ENCODE measurements around the gene GPRC5A.
A peak's percentile ranks its signal among the peaks of the same experiment; 100 is the strongest.

GPRC5A gene

DNA sequence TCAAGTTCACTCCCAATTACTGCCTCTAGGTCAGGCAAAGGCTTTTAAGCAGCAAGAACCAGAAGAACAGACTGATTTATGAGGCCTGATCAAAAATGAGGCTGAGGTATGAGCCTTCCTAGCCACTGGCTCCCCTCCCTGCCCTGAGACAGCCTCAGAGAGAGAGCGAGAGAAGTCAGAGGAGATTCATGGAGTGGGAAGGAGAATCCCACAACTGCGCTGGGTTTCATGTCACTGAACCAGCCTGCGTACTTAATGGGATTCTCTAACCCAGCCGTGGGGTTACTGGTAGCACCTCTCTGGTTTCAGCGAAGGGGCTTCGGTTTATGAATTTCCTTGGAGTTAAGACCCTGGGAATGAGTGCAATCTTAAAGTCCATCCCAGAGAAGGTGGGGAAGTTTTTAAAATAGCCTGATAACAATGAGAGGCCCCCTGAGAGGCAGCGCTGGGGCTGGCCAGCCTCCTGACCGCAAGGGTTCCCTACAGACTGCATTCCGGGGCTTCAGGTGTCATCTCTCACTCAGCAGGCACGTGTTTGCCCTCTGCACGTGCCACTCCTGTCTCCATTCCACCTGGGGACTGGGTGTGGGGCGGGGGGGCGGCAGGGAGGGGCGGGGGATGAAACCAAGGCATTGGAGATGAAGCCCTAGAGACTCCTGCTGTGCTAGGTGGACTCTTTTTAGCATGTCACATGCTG lies 6.1 kb upstream of the GPRC5A start:
- no peak for DNase-seq

DNA sequence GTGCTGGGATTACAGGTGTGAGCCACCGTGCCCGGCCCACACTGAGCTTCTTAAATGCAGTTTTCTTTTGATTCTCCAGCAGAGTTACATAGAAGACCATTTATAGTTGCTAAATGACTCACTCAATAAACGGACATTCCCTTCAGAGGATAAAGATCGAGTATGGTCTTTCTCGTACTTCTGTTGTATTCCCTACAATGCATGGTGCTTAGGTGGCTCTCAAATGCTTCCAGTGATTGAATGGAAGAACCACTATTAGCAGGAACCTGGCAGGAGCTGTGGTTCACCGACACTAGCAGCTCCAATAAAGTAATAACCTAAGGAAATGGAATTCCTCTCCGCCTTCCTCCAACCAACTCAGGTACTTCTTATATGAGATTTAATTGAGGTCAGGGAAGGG lies 3.9 kb upstream of the GPRC5A start:
- DNase-seq = no peak

DNA sequence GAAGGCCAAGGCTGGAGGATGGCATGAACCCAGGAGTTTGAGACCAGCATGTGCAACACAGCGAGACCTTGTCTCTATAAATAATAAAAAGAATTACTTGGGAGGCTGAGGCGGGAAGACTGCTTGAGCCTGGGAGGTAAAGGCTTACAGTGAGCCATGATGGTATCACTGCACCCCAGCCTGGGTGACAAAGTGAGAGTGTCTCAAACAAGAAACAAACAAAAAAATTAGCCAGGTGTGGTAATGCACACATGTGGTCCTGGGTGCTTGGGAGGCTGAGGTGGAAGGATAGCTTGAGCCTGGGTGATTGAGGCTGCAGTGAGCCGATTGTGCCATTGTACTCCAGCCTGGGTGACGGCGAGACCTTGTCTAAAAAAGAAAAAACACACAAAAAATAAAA lies 1.7 kb upstream of the GPRC5A start:
- no peak for DNase-seq

DNA sequence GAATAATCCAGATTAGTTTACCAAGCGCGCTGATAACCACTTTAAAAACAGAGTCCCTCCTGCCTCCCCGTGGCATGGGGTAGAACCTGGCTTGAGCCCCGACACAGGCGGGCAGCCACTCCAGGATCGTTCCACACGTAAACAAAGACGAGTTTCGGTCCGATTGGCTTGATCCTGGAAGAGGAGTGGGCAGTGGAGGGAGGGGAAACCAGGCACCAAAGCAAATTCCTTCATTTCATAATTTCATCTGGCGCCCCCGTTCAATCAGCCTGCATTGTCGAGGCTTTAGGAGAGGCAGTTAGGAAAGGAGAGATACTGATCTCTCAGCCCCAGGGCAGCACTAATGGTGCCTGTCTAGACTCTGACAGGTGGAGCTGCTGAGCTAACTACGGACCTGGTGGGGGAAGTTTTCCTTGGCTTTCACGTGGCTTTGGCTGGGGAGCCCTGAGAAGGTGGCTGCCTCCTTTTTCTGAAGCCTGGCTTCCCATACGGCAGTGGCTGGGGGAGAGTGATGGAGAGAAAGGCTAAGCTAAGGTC lies 751 bp upstream of the GPRC5A start:
- DNase-seq = peak; percentile 11

DNA sequence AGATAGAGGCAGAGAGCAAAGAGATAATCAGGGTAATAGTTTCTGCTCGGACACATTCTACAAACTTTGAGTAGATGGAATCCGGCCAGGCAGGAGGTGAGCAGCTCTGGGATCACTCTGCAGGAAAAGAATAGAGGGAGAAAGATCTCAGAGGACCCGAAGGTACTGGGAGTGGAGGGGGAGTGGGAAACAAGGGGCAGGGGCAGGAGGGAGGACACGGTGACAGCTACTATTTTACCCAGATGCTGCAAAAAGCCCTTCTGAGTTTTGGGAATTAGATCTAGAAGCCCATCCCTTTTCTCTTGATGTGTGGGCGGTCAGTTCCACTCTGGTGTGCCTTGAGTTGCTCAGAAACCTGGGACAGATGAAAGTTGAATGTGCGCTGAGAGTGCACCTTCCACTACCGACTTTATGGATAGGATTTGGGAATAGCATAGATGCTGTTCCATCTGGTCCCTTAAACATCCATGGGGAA lies 556 bp downstream of the GPRC5A start:
- DNase-seq = no peak

DNA sequence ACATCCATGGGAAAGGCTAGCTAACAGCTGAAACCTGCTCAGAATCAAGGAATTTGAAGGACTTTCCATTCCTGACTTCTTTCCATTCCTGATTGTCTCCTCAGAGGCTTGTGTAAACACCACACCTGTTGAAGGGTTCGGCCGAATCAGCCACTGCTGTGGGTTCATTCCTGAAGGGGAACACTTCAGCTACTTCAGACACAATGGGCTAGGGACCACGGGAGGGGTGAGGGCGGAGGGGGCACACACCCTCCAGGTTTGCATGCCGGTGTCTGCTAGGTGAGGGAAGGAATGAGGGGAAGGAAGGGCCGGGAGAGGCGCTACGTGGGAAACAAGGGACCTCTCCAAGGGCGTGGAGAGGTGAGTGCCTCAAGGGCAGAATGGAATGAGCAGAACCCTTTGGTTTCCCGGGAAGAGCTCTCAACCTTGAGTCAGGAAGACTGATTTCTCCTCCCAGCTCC lies 1.3 kb downstream of the GPRC5A start:
- no peak for DNase-seq

DNA sequence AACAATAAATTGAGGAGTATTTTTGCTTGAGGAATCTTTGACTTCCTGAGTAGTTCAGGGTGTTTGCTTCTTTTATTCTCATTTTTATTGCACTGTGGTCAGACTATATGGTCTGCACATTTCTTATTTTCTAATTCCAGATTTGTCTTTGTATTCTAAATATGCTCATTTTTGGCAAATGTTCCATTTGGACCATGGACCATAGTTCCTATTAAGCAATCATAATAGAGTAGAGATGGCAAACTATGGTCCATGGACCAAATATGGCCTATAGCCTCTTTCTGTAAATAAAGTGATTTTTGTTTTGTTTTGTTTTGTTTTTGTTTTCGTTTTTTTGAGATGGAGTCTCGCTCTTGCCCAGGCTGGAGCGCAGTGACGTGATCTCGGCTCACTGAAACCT lies 2.1 kb downstream of the GPRC5A start:
- no peak for DNase-seq

DNA sequence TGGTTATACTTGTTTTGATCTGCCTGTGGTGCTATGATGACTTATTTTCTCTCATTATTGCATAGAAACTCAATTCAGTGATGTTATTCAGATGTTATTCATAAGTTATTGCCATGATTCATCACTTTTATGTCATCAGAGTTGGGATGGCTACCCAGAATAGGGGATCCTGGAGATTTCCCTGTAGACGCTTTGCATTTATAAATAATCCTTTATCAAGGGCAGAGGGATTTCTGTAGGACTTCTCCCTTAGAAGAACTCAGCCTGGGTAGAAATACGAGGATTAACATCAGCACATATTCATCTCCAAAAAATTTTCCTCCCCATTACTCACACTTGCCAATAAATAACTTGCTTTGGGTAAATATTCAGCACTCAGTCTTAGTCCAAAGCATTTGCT lies 4.9 kb downstream of the GPRC5A start:
- DNase-seq = no peak

DNA sequence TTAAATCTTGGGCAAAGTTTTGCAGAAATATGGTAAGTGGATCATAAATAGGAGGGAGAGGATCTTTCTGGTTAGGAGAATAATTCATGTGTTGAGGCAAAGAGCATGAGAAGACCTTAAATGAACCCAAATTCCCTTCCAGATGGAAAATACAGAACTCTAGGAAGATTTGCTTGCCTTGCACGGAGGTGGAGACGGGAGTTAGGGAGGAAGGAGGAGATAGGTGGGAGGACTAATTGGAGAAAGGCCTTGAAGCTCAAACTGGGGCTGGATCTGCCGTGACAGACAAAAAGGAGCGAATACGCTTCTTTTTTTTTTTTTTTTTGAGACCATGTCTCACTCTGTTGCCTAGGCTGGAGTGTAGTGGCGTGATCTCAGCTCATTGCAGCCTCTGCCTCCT lies 5.9 kb downstream of the GPRC5A start:
- no peak for DNase-seq

DNA sequence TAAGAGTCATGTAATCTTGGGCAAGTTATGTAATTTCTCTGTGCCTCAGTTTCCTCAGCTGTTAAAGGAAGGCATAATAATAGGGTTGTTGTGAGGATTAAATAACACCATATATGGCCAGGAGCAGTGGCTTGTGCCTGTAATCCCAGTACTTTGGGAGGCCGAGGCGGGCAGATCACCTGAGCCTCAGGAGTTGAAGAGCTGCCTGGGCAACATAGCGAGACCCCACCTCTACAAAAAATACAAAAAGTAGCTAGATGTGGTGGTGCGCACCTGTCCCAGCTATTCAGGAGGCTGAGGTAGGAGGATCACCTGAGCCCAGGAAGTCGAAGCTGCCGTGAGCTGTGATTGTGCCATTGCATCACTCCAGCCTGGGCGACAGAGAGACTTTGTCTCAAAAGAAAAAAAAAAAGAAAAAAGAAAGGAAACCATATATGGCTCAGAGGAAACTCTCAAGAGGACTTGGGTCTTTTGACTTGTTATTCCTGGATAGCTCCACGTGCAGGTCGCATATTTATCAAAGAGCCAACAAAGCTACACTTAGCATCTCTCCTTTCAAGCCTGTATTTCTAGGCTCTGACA lies 6.9 kb downstream of the GPRC5A start:
- DNase-seq = no peak

DNA sequence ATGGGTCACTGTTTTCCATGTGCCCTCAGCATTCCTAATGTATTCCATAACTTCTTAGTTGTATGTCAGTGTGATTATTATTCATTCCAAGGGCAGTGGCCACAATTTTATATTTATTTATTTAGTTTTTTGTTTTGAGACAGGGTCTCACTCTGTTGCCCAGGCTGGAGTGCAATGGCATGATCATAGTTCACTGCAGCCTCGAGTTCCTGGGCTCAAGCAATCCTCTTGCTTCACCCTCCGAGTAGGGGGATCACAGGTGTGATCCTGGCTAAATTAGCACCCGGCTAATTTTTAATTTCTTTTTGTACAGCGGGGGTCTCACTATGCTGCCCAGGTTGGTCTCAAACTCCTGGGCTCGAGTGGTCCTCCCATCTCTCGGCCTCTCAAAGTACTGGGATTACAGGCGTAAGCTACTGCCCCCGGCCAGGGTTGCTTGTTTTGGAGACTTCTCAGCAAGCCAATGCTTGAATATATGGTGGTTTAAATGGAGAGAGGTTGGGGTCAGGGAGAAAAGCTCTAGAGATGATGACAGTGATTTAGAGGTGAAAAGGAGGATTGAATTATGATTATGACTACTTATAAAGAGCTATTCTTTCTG lies 7.6 kb downstream of the GPRC5A start:
- no peak for DNase-seq

DNA sequence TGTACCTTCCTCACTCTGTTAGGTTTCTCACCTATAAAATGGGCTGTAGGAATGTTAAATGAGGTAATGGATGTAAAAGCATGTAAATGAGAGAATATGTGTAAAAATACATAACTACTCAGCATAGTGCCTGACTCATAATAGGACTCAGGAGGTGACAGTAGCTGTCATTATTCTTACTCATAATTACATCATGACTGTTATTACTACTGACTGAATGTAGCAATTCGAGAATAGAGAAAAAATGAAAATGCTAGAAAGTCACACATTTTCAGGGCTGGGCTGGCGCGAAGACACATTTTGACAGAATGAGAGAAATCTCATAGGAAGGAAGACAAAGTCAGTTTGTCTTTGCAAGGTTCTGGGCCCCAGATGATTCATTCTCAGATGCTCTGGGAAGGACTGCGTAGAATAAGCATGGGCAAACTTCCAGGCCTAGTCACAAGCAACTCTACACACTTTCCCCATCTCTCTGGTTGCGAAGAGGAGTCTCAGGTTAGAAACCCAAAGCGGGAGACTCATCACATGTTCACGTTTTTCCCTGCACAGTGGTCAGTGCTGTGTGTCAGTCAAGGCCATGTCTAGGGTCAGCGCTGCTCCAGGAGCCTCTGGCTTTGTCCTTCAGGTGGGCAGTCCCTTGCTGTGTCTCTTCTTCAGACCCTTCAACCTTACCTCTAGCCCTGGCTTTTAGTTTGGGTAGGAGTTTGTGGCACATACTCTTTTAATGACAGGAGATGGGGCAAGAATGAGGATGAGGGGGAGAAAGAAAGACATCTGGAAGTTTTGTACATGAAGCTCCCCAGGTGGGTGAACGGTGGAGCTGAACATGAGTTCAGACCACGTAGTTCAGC lies 8.4 kb downstream of the GPRC5A start:
- DNase-seq = no peak

DNA sequence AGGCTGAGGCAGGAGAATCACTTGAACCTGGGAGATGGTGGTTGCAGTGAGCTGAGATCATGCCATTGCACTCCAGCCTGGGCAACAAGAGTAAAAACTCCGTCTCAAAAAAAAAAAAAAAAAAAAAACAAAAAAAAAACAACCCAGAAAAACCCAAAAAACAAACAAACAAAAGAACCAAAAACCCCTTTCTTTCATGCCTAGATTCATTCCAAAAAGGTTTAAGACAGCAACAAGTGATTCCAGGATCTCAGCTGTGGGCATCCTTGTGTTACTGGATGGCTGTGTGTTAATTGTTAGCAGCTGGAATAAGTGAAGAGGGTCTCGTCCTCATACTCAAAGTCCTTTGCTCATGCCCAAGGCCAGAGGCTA lies 9.4 kb downstream of the GPRC5A start:
- DNase-seq = no peak

DNA sequence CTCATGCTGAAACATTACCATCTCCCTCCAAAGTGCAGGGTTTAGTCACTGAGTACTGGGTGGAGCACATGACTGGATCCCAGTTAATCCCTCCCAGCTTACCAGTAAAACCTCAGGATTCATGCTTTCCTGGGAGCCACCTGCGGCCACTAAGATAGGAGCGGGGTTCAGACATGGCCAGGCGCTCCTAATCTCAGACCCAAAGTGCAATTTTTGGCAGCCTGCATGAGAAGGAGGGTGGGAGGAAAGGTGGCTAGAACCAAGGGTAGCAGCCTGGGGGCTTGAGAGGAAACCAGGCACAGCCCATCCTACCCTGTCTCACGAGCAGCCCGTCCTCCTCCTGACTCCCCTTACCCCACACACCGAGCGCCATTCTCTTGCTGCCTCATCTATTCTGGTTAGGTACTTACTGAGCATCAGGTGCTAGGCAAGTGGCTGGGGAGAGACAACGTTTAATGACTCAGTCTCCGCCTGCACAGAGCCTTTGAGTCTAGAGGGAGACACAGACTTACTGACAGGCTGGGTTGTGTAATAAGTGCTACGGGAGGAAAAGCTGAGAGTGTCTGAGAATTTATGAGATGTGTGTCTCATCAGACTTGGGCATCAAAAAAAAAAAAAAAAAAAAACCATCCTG lies 9.9 kb downstream of the GPRC5A start:
- no peak for DNase-seq

DNA sequence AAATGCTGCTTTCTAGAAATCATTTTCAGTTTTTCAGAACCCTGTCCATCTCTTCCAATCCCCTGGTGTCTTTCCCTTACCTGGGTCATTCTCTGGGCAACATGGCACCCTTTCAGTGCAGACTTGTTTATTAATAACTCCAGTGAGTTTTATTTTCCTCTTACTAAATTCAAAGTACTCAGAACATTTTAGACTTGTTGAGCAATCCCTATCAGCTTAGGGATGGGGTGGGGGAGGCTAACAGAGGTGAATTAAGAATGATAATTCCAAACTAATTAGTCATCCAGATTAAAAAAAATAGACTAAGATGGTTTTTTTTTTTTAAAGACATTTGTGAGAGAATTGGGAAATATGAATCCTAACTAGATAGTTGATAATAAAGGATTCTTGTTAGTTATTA lies 10.7 kb downstream of the GPRC5A start:
- DNase-seq = no peak

DNA sequence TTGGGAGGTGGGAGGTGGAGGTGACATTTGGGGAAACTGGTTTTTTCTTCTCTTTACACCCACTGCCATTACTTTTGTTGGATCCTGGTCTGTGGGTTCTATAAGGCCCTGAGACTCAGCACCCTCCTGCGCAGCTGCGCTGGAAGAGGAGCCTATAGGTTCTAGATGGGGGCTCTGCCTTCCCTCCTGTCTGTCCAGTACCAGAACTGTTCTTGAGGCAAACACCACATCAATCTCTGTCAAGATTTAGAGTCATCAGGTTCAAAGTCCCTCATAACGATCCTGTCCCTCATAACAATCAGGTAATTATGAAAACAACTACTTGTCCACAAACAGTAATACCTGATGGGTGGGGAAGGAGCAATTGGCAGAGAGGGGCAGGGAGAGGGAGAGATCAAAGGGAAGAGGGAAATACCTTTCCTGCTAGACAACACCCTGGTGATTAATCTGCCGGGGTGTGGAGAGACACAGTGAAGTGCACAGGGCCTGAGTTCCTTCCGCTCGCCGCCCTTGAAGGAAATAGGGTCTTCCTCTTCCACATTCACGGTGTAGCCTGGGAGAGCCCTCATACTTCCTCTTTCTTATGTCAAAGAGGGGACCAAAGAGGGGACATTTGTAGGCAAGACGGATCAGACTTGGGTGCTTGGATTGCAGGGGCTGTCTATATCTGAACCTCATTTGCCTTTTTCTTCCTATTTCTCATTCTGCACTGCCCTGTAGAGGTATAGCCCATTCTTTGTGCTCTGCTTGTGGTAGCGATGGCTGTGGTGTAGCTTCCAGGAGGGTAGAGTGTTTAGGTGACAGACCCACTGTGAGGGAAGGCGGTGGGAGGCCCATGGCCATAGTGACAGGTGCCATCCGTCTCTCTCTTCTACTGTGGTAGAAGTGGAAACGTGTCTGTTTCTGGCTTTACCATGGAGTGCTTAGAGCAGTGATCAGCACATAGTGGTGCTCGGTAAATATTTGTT lies 12.6 kb downstream of the GPRC5A start:
- no peak for DNase-seq

DNA sequence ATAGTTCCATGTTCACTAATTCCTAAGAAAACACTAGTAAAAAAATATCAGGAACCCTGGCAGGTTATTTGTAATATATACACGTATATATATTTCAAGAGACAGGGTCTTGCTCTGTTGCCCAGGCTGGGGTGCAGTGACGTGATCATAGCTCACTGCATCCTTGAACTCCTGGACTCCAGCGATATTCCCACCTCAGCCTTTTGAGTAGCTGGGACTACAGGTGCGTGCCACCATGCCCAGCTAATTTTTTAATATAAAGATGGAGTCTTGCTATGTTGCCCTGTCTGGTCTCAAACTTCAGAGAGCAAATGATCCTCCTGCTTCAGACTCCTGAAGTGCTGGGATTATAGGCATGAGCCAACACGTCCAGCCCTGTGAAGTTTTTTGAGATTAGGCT lies 16.2 kb downstream of the GPRC5A start:
- no peak for DNase-seq

DNA sequence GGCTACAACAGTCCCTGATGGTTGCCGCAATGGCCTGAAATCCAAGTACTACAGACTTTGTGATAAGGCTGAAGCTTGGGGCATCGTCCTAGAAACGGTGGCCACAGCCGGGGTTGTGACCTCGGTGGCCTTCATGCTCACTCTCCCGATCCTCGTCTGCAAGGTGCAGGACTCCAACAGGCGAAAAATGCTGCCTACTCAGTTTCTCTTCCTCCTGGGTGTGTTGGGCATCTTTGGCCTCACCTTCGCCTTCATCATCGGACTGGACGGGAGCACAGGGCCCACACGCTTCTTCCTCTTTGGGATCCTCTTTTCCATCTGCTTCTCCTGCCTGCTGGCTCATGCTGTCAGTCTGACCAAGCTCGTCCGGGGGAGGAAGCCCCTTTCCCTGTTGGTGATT lies 16.9 kb downstream of the GPRC5A start:
- no peak for DNase-seq

DNA sequence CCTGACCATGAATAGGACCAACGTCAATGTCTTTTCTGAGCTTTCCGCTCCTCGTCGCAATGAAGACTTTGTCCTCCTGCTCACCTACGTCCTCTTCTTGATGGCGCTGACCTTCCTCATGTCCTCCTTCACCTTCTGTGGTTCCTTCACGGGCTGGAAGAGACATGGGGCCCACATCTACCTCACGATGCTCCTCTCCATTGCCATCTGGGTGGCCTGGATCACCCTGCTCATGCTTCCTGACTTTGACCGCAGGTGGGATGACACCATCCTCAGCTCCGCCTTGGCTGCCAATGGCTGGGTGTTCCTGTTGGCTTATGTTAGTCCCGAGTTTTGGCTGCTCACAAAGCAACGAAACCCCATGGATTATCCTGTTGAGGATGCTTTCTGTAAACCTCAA lies 17.3 kb downstream of the GPRC5A start:
- DNase-seq = no peak

DNA sequence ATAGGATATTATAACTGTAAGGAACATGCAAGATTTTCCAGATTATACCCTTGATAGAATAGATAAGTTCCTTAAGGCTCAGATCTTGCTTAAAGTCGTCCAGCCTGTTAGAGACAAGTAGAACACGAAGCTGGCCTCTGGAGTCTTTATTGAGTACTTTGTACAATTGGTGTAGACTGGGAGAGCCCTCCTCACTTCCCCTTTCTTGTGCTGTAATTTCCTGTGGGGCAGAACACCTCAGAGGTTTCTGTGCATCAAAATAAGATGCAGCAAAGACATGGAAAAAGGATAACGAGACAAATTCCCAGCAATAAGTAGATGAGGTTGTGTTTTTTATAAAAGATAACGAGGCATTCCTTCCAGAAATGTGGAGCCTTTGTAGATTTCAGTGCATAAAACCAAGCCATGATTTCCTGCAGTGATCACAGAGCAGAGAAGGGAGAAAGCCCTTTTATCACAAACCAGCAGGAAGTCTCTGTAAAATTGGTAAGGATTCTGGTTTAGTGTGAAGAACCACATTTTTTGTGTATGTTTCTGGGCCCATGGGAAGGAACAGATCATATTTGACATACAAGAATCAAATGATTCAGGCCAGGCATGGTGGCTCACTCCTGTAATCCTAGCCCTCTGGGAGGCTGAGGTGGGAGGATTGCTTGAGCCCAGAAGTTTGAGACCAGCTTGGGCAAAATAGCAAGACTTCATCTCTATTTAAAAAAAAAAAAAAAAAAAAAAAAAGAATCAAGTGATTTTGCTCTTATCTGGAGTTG lies 18.0 kb downstream of the GPRC5A start:
- DNase-seq = no peak

DNA sequence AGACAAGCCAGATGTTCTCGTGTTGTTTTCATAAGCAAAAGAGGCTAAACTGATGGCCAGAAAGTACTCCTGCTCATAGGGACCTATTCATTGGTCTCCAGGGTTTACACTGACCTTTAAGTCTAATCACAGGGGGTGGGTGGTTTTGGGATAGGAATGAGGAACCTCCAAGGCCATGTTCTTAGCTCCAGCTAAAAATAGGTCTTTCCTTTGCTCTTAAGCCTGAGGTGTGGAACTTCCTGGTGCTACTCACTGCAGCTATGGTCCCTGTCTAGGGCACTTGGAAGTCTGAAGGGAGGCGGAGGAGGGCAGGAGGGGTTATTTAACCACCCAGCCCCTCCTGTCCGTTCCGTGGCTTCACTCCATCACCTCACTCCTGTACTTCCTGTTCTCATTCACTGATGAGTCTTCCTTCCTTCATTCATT lies 18.6 kb downstream of the GPRC5A start:
- DNase-seq = no peak

Measured in NCI-H2171 (cell line).